ENCODE results near the gene ALG3.

DNA sequence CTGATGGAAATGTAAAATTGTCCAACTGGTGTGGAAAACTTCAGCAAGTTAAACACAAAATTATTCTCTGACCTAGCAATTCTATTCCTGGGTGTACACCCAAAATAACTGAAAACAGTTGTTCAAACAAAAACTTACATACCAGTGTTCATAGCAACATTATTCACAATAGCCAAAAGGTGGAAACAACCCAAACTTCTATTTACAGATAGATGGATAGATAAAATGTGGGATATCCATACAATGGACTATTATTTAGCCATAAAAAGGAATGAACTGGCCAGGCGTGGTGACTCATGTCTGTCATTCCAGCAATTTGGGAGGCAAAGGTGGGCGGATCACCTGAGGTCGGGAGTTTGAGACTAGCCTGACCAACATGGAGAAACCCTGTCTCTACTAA lies 26.2 kb downstream of the ALG3 start:
- TF ChIP-seq, protein P1, sequence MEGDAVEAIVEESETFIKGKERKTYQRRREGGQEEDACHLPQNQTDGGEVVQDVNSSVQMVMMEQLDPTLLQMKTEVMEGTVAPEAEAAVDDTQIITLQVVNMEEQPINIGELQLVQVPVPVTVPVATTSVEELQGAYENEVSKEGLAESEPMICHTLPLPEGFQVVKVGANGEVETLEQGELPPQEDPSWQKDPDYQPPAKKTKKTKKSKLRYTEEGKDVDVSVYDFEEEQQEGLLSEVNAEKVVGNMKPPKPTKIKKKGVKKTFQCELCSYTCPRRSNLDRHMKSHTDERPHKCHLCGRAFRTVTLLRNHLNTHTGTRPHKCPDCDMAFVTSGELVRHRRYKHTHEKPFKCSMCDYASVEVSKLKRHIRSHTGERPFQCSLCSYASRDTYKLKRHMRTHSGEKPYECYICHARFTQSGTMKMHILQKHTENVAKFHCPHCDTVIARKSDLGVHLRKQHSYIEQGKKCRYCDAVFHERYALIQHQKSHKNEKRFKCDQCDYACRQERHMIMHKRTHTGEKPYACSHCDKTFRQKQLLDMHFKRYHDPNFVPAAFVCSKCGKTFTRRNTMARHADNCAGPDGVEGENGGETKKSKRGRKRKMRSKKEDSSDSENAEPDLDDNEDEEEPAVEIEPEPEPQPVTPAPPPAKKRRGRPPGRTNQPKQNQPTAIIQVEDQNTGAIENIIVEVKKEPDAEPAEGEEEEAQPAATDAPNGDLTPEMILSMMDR (IDR thresholded peaks at IDR 0.05) = no peak
- no peak for TF ChIP-seq POLR2A (IDR thresholded peaks at IDR 0.05)

All from esophagus squamous epithelium (tissue), 4 donors.